DOHH2 (cell line): ENCODE measurements around the gene OCIAD2.
A peak's percentile ranks its signal among the peaks of the same experiment; 100 is the strongest.

Source experiments
- H3F3A ChIP-seq: fragments of 200-600 bp; sonication (generic), shearing (Covaris generic); 2 replicates; pipeline ENCODE4 v1.6.0; 2016; ENCODE audit warnings: antibody characterized with exemption, mild to moderate bottlenecking; ENCODE audit not compliant: control insufficient read depth, insufficient read depth
- H3K27ac ChIP-seq: fragments of 200-600 bp; sonication (generic); 2 replicates; pipeline ENCODE4 v1.5.1; 2014; ENCODE audit warnings: low read depth, mild to moderate bottlenecking, low read length, moderate library complexity
- H3K27me3 ChIP-seq: fragments of 200-600 bp; sonication (generic); 2 replicates; pipeline ENCODE4 v1.6.1; 2014; ENCODE audit warnings: mild to moderate bottlenecking, low read length, mixed read lengths; ENCODE audit not compliant: control insufficient read depth
- H3K36me3 ChIP-seq: fragments of 200-600 bp; sonication (generic); 2 replicates; pipeline ENCODE4 v1.6.1; 2014; ENCODE audit warnings: mild to moderate bottlenecking, low read length, moderate library complexity, mixed read lengths; ENCODE audit not compliant: control insufficient read depth
- H3K4me1 ChIP-seq: fragments of 200-600 bp; sonication (generic); 2 replicates; pipeline ENCODE4 v1.6.1; 2014; ENCODE audit warnings: mild to moderate bottlenecking, low read length, mixed read lengths; ENCODE audit not compliant: control insufficient read depth
- H3K4me2 ChIP-seq: fragments of 200-600 bp; sonication (generic); 2 replicates; pipeline ENCODE4 v1.6.0; 2014; ENCODE audit warnings: mild to moderate bottlenecking, low read length, moderate library complexity
- H3K4me3 ChIP-seq: fragments of 200-600 bp; sonication (generic); 2 replicates; pipeline ENCODE4 v1.5.1; 2014; ENCODE audit warnings: mild to moderate bottlenecking, low read length, mixed read lengths
- H3K79me2 ChIP-seq: fragments of 200-600 bp; sonication (generic); 2 replicates; pipeline ENCODE4 v1.6.1; 2014; ENCODE audit warnings: mild to moderate bottlenecking, low read length, mixed read lengths; ENCODE audit not compliant: control insufficient read depth
- H3K9me2 ChIP-seq: fragments of 200-600 bp; sonication (generic); replicated peaks from 2 replicates; pipeline ENCODE4 v1.6.1; 2014; ENCODE audit warnings: mild to moderate bottlenecking, low read length, mixed read lengths; ENCODE audit not compliant: control insufficient read depth
- H3K9me3 ChIP-seq: fragments of 200-600 bp; sonication (generic); 2 replicates; pipeline ENCODE4 v1.6.1; 2014; ENCODE audit warnings: antibody characterized with exemption, low read length, mixed read lengths; ENCODE audit not compliant: control insufficient read depth, insufficient read depth
- H4K20me1 ChIP-seq: fragments of 200-600 bp; sonication (generic); 2 replicates; pipeline ENCODE4 v1.6.0; 2014; ENCODE audit warnings: low read depth, mild to moderate bottlenecking, antibody characterized with exemption, low read length, moderate library complexity; ENCODE audit not compliant: control insufficient read depth, insufficient read depth
- EZH2phosphoT487 ChIP-seq: fragments of 200-600 bp; sonication (generic); IDR thresholded peaks from 2 replicates; pipeline ENCODE4 v1.6.1; 2017; ENCODE audit warnings: borderline replicate concordance, mild to moderate bottlenecking, antibody characterized with exemption, low read length, moderate library complexity, mixed read lengths
- TF ChIP-seq, protein P1 (sequence below): fragments of 200-600 bp; sonication (generic); IDR thresholded peaks from one replicate; pipeline ENCODE4 v1.5.1; 2014; ENCODE audit warnings: antibody characterized with exemption, mild to moderate bottlenecking, low read depth, low read length; ENCODE audit not compliant: poor library complexity, severe bottlenecking

The OCIAD2 gene

GRCh38 chr4:48907706-48908477, 1.3 kb upstream of the OCIAD2 start:
- H3K4me1 ChIP-seq = peaks cover 21% of the 10 kb centered on the region
- no peak overlapping the region for H3K27ac ChIP-seq
- no peak overlapping the region for H3K4me2 ChIP-seq

GRCh38 chr4:48905363-48906015, 1.1 kb downstream of the OCIAD2 start:
- Histone ChIP-seq H3K4me1 (peaks cover 21% of the 10 kb centered on the region), H3K27ac (no peak overlapping the region), H3K79me2 (peaks cover 19% of the 10 kb centered on the region), H3K9me2 (no peaks in the 10 kb centered on the region), H3K27me3 (no peaks in the 10 kb centered on the region), H3K9me3 (no peaks in the 10 kb centered on the region), H3K36me3 (peaks cover 29% of the 10 kb centered on the region), H3F3A (no peaks in the 10 kb centered on the region), H3K4me3 (peak overlapping the region; percentile 85), H4K20me1 (no peaks in the 10 kb centered on the region), H3K4me2 (peak overlapping the region; percentile 89)
- TF ChIP-seq EZH2phosphoT487 = no peak
- TF ChIP-seq, protein P1, sequence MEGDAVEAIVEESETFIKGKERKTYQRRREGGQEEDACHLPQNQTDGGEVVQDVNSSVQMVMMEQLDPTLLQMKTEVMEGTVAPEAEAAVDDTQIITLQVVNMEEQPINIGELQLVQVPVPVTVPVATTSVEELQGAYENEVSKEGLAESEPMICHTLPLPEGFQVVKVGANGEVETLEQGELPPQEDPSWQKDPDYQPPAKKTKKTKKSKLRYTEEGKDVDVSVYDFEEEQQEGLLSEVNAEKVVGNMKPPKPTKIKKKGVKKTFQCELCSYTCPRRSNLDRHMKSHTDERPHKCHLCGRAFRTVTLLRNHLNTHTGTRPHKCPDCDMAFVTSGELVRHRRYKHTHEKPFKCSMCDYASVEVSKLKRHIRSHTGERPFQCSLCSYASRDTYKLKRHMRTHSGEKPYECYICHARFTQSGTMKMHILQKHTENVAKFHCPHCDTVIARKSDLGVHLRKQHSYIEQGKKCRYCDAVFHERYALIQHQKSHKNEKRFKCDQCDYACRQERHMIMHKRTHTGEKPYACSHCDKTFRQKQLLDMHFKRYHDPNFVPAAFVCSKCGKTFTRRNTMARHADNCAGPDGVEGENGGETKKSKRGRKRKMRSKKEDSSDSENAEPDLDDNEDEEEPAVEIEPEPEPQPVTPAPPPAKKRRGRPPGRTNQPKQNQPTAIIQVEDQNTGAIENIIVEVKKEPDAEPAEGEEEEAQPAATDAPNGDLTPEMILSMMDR = peak; percentile 21

More at GRCh38 chr4:48907706-48908477, 1.3 kb upstream of the OCIAD2 start:
- Histone ChIP-seq H3K9me3 (no peaks in the 10 kb centered on the region), H3K79me2 (peaks cover 19% of the 10 kb centered on the region), H3K36me3 (peaks cover 11% of the 10 kb centered on the region), H4K20me1 (no peaks in the 10 kb centered on the region), H3K27me3 (no peaks in the 10 kb centered on the region), H3K9me2 (no peaks in the 10 kb centered on the region), H3F3A (no peaks in the 10 kb centered on the region), H3K4me3 (no peak overlapping the region)
- TF ChIP-seq, protein P1 = no peak
- TF ChIP-seq EZH2phosphoT487 = no peak

GRCh38 chr4:48904541-48905142, 1.9 kb downstream of the OCIAD2 start:
- TF ChIP-seq, protein P1 = no peak
- TF ChIP-seq EZH2phosphoT487 = no peak
- no peak overlapping the region for H3K27ac ChIP-seq
- peaks cover 23% of the 10 kb centered on the region for H3K4me1 ChIP-seq
- H3K4me3 ChIP-seq = no peak overlapping the region
- no peaks in the 10 kb centered on the region for H3K9me2 ChIP-seq
- H3K9me3 ChIP-seq = no peaks in the 10 kb centered on the region
- H4K20me1 ChIP-seq = no peaks in the 10 kb centered on the region
- peaks cover 19% of the 10 kb centered on the region for H3K79me2 ChIP-seq
- no peaks in the 10 kb centered on the region for H3K27me3 ChIP-seq
- no peak overlapping the region; the same call in 1 of the 2 replicates for H3K4me2 ChIP-seq
- peaks cover 34% of the 10 kb centered on the region for H3K36me3 ChIP-seq
- H3F3A ChIP-seq = no peaks in the 10 kb centered on the region
